Measurements from ENCODE around the gene FOXJ3.

FOXJ3 gene

GRCh38 chr1:42127767-42128166 is 207.3 kb downstream of the FOXJ3 start:
- TF ChIP-seq CTCF (IDR thresholded peaks at IDR 0.05; ENCODE audit: extremely low read depth, missing control alignments), result no peak
- DNase-seq (ENCODE audit: low spot score), result no peak

All from GM20000 (cell line).